HG03108 (cell line): Measurements from ENCODE around the gene TGM1.

Experiments used
- ATAC-seq: cut with Tn5 transposase; IDR thresholded peaks from one replicate; pipeline ENCODE4 v1.9.1; 2021; ENCODE audit warnings: moderate library complexity; ENCODE audit not compliant: unreplicated experiment

The TGM1 gene

GRCh38 chr14:24271134-24271833 lies 8.3 kb upstream of the TGM1 start, which contains the start of gene RABGGTA:
Gene RABGGTA, minus strand, starts transcription at chr14:24271597. Its CDS starts 482 bp downstream, at chr14:24271115.
- ATAC-seq: peak; percentile 83

GRCh38 chr14:24270537-24271133 lies 7.7 kb upstream of the TGM1 start:
- ATAC-seq: no peak

- ATAC-seq: no peak
Observed at GRCh38 chr14:24269910-24270536, 7.0 kb upstream of the TGM1 start.

- no peak for ATAC-seq
Observed at GRCh38 chr14:24269368-24269767, 6.4 kb upstream of the TGM1 start.

- ATAC-seq: no peak
Observed at GRCh38 chr14:24268225-24268624, 5.2 kb upstream of the TGM1 start.

- no peak for ATAC-seq
Observed at GRCh38 chr14:24267516-24267915, 4.5 kb upstream of the TGM1 start.

- ATAC-seq: no peak
Observed at GRCh38 chr14:24266344-24267244, 3.6 kb upstream of the TGM1 start.

- no peak for ATAC-seq
Observed at GRCh38 chr14:24264298-24264697, 1.3 kb upstream of the TGM1 start.

- no peak for ATAC-seq
Observed at GRCh38 chr14:24263848-24264247, 871 bp upstream of the TGM1 start.

GRCh38 chr14:24261969-24262327 lies 1.0 kb downstream of the TGM1 start:
- ATAC-seq: no peak

- no peak for ATAC-seq
Observed at GRCh38 chr14:24261256-24261968, 1.6 kb downstream of the TGM1 start.

GRCh38 chr14:24260780-24261157 lies 2.2 kb downstream of the TGM1 start:
- ATAC-seq: no peak

- no peak for ATAC-seq
Observed at GRCh38 chr14:24260026-24260779, 2.8 kb downstream of the TGM1 start.

GRCh38 chr14:24259282-24260025 lies 3.5 kb downstream of the TGM1 start:
- no peak for ATAC-seq

GRCh38 chr14:24258548-24259265 lies 4.3 kb downstream of the TGM1 start:
- no peak for ATAC-seq

- ATAC-seq: no peak
Observed at GRCh38 chr14:24258119-24258518, 4.9 kb downstream of the TGM1 start.

GRCh38 chr14:24256960-24257359 lies 6.0 kb downstream of the TGM1 start:
- no peak for ATAC-seq

GRCh38 chr14:24255931-24256711 lies 6.9 kb downstream of the TGM1 start:
- no peak for ATAC-seq
